A673 (cell line): ENCODE data around the gene COA1. TPM values are rescaled to one million over a fixed set of nuclear protein-coding genes. Genes with fewer than 3 reads are reported as not detected.

Experiments
- BruUV-seq: library from RNA; stranded (reverse); fragments of 400-500 nt; replicated peaks from 2 replicates; lab custom pipeline; 2021; lab: Mats Ljungman, UMichigan
- CTCF ChIA-PET: fragments of 300-600 bp; sonication (Branson Sonifier 250); formaldehyde crosslinking; loops from one replicate; lab custom pipeline; 2022; ENCODE audit warnings: antibody characterized with exemption; lab: Charles Lee
- POLR2A ChIA-PET: fragments of 300-600 bp; sonication (Branson Sonifier 250); formaldehyde crosslinking; loops from one replicate; lab custom pipeline; 2022; ENCODE audit warnings: antibody characterized with exemption; ENCODE audit not compliant: low non-redundant PET; lab: Charles Lee
- DNase-seq: peaks from one replicate; pipeline ENCODE4 v3.0.0-alpha.2; 2015; ENCODE audit warnings: low spot score
- H3K27ac ChIP-seq: fragments of 200-600 bp; sonication (generic); 2 replicates; pipeline ENCODE4 v1.5.1; 2016; ENCODE audit warnings: mixed run types, low read depth, mild to moderate bottlenecking, mixed read lengths, antibody characterized with exemption, low read length; ENCODE audit not compliant: poor library complexity, severe bottlenecking
- H3K27me3 ChIP-seq: fragments of 200-600 bp; sonication (generic); replicated peaks from 2 replicates; pipeline ENCODE4 v1.6.1; 2017; ENCODE audit warnings: mixed run types, low read depth, mild to moderate bottlenecking, mixed read lengths, antibody characterized with exemption, low read length; ENCODE audit not compliant: insufficient read depth, poor library complexity
- H3K36me3 ChIP-seq: fragments of 200-600 bp; sonication (generic); 2 replicates; pipeline ENCODE4 v1.6.1; 2016; ENCODE audit warnings: mixed run types, mild to moderate bottlenecking, mixed read lengths, antibody characterized with exemption, low read length; ENCODE audit not compliant: insufficient read depth, poor library complexity, severe bottlenecking
- H3K4me1 ChIP-seq: fragments of 200-600 bp; sonication (generic); 2 replicates; pipeline ENCODE4 v1.6.1; 2017; ENCODE audit warnings: mixed run types, mild to moderate bottlenecking, mixed read lengths, antibody characterized with exemption, low read length; ENCODE audit not compliant: insufficient read depth, poor library complexity, severe bottlenecking
- H3K4me3 ChIP-seq: fragments of 200-600 bp; sonication (generic); 2 replicates; pipeline ENCODE4 v1.5.1; 2016; ENCODE audit warnings: low read depth, mixed run types, mild to moderate bottlenecking, mixed read lengths, low read length; ENCODE audit not compliant: poor library complexity, severe bottlenecking
- H3K9me3 ChIP-seq: fragments of 200-600 bp; sonication (generic); 2 replicates; pipeline ENCODE4 v1.6.1; 2016; ENCODE audit warnings: mixed run types, low read depth, mild to moderate bottlenecking, mixed read lengths, antibody characterized with exemption, low read length; ENCODE audit not compliant: poor library complexity, severe bottlenecking
- EZH2 ChIP-seq: fragments of 200-600 bp; sonication (generic); IDR thresholded peaks from 2 replicates; pipeline ENCODE4 v1.6.1; 2017; ENCODE audit warnings: borderline replicate concordance, low read depth, mild to moderate bottlenecking, mixed read lengths, antibody characterized with exemption, low read length; ENCODE audit not compliant: poor library complexity, severe bottlenecking
- intact Hi-C: fragments of 100-400 bp; cut with micrococcal nuclease; formaldehyde crosslinking; loops from one replicate; pipeline ENCODE4 v1.10.0; 2022; ENCODE audit not compliant: unreplicated experiment
- total RNA-seq: library from RNA; stranded (reverse); gene quantifications from 2 replicates; pipeline ENCODE4 v1.2.3, GENCODE V29; 2021
- TF ChIP-seq, protein P1 (sequence below): fragments of 300-800, 200-600 bp; sonication (generic); conservative IDR thresholded peaks from 2 replicates; pipeline ENCODE4 v1.5.1; 2017; ENCODE audit warnings: low read depth, mild to moderate bottlenecking, antibody characterized with exemption, low read length, moderate library complexity, mixed read lengths

Gene COA1
- total RNA-seq, 1 experiment from 2014 or later, result 105 TPM

DNA sequence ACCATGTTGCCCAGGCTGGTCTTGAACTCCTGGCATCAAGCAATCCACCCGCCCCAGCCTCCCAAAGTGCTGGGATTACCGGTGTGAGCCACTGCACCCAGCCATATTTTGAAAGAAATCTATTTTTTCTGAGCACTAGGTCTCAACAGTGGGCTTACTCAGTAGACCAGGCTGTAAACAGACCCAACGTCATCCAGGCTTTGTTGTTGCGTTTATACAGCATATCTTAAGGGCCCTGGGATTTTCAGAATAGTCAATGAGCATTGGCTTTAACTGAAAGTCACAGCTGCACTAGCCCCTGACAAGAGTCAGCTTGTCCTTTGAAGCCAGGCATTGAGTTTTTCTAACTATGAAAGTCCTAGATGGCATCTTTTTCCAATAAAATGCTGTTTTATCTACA, 96.6 kb downstream of the COA1 start:
- intact Hi-C loops, result no loop called here
- Histone ChIP-seq H3K4me3 (no peak overlapping the region), H3K27ac (no peak overlapping the region), H3K36me3 (peaks cover 31% of the 10 kb centered on the region), H3K9me3 (no peaks in the 10 kb centered on the region), H3K4me1 (peaks cover 42% of the 10 kb centered on the region), H3K27me3 (no peaks in the 10 kb centered on the region)
- BruUV-seq, result no TSS peak
- TF ChIP-seq EZH2, result no peak
- TF ChIP-seq, protein P1, sequence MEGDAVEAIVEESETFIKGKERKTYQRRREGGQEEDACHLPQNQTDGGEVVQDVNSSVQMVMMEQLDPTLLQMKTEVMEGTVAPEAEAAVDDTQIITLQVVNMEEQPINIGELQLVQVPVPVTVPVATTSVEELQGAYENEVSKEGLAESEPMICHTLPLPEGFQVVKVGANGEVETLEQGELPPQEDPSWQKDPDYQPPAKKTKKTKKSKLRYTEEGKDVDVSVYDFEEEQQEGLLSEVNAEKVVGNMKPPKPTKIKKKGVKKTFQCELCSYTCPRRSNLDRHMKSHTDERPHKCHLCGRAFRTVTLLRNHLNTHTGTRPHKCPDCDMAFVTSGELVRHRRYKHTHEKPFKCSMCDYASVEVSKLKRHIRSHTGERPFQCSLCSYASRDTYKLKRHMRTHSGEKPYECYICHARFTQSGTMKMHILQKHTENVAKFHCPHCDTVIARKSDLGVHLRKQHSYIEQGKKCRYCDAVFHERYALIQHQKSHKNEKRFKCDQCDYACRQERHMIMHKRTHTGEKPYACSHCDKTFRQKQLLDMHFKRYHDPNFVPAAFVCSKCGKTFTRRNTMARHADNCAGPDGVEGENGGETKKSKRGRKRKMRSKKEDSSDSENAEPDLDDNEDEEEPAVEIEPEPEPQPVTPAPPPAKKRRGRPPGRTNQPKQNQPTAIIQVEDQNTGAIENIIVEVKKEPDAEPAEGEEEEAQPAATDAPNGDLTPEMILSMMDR, result no peak
- POLR2A ChIA-PET, result interaction anchor here (0.6 kb wide), 1 partner anchor 9 kb away, joined by 8 read pairs; no protein-coding TSS in a partner anchor
- CTCF ChIA-PET, result no interaction called here
- DNase-seq, result no peak

DNA sequence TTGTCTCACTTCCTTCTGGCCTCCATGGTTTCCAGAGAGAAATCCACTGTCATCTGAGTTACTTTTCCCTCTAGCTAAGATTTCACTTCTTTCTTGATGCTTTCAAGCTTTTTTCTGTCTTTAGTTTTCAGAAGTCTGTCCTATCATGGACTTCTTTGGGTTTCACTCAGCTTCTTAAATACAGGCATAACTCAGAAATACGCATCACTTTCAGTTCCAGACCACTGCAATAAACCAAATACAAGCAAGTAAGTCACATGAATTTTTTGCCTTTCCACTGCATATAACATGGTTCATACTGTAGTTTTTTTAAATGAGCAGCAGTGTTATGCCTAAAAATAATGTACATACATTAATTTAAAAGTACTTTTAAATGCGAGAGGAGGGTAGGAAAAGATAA, 97.8 kb downstream of the COA1 start:
- Histone ChIP-seq H3K36me3 (peaks cover 32% of the 10 kb centered on the region), H3K27me3 (no peaks in the 10 kb centered on the region), H3K9me3 (no peaks in the 10 kb centered on the region), H3K27ac (no peak overlapping the region), H3K4me1 (peaks cover 30% of the 10 kb centered on the region), H3K4me3 (no peak overlapping the region)
- BruUV-seq, result no TSS peak
- intact Hi-C loops, result no loop called here
- ChIA-PET POLR2A (no interaction called here), CTCF (no interaction called here)
- DNase-seq, result no peak
- TF ChIP-seq, protein P1, result no peak
- no peak for TF ChIP-seq EZH2

DNA sequence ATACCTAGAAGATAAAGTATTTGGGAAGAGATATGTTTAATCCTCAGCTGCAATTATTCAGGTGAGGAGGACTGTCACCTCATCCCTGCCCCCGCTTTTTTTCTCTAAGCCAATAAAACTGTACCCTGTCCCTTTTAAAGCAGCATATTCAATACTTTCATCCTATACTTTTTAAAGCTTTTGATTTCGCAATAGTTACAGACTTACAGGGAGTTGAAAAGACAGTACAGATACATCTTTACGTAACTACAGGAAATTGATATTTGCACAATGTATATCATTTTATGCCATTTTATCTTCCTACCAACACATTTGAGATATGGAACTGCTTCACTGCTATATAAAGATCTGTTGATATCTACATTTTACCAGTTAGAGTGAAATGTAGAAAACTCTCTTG, 98.8 kb downstream of the COA1 start:
- no peak for TF ChIP-seq EZH2
- TF ChIP-seq, protein P1, result no peak
- ChIA-PET CTCF (no interaction called here), POLR2A (no interaction called here)
- Histone ChIP-seq H3K27ac (no peak overlapping the region), H3K27me3 (no peaks in the 10 kb centered on the region), H3K36me3 (peaks cover 25% of the 10 kb centered on the region), H3K4me1 (peaks cover 33% of the 10 kb centered on the region), H3K4me3 (no peak overlapping the region), H3K9me3 (no peaks in the 10 kb centered on the region)
- no TSS peak for BruUV-seq
- intact Hi-C loops, result no loop called here
- no peak for DNase-seq
